ENCODE results near the gene HMHB1.

GRCh38 chr5:143771602-143772001 is 40.4 kb upstream of the HMHB1 start:
- TF ChIP-seq CTCF (IDR thresholded peaks at IDR 0.05) (no peak), POLR2A (IDR thresholded peaks at IDR 0.05) (no peak)

All from Peyer's patch (tissue), 4 donors.